Neural cell (in vitro differentiated cells): ENCODE measurements around the gene ZSCAN5A.

Source experiments
- EP300 ChIP-seq: fragments of 450-650 bp; conservative IDR thresholded peaks from 2 replicates; pipeline ENCODE4 v1.6.1; 2014; ENCODE audit warnings: antibody characterized with exemption, mild to moderate bottlenecking, moderate library complexity; ENCODE audit not compliant: poor library complexity, severe bottlenecking
- EZH2 ChIP-seq: fragments of 200-600, 300-800 bp; shearing (Covaris generic), sonication (generic); IDR thresholded peaks from 2 replicates; pipeline ENCODE4 v1.6.1; 2014; ENCODE audit warnings: antibody characterized with exemption, low read length, borderline replicate concordance, mild to moderate bottlenecking; ENCODE audit not compliant: insufficient read depth, poor library complexity, severe bottlenecking
- MXI1 ChIP-seq: fragments of 450-650 bp; conservative IDR thresholded peaks from 2 replicates; pipeline ENCODE4 v1.6.1; 2014; ENCODE audit warnings: antibody characterized with exemption, mild to moderate bottlenecking; ENCODE audit not compliant: poor library complexity, severe bottlenecking
- POLR2AphosphoS5 ChIP-seq: IDR thresholded peaks from 2 replicates; pipeline ENCODE4 v1.6.1; 2012
- RAD21 ChIP-seq: fragments of 450-650 bp; conservative IDR thresholded peaks from 2 replicates; pipeline ENCODE4 v1.6.1; 2014; ENCODE audit warnings: antibody characterized with exemption, mild to moderate bottlenecking, moderate library complexity
- SMC3 ChIP-seq: fragments of 450-650 bp; conservative IDR thresholded peaks from 2 replicates; pipeline ENCODE4 v1.6.1; 2014; ENCODE audit warnings: antibody characterized with exemption, mild to moderate bottlenecking, moderate library complexity; ENCODE audit not compliant: poor library complexity
- TAF1 ChIP-seq: IDR thresholded peaks from 2 replicates; pipeline ENCODE4 v1.6.1; 2012; ENCODE audit warnings: low read depth
- TF ChIP-seq, protein P1 (sequence below): fragments of 450-650 bp; IDR thresholded peaks from 2 replicates; pipeline ENCODE4 v1.5.1; 2014; ENCODE audit warnings: antibody characterized with exemption, mild to moderate bottlenecking, moderate library complexity; ENCODE audit not compliant: poor library complexity, severe bottlenecking
- TF ChIP-seq, protein P2 (sequence below): IDR thresholded peaks from 2 replicates; pipeline ENCODE4 v1.6.1; 2012; ENCODE audit warnings: borderline replicate concordance

DNA sequence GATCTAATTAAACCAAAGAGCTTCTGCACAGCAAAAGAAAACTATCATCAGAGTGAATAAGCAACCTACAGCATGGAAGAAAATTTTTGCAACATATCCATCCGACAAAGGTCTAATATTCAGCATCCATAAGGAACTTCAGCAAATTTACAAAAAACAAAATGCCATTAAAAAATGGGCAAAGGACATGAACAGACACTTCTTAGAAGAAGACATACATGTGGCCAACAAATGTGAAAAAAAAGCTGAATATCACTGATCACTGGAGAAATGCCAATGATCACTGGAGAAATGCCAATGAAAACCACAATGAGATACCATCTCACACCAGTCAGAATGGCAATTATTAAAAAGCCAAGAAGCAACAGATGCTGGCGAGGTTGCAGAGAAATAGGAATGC lies 46.2 kb upstream of the ZSCAN5A start:
- TF ChIP-seq SMC3 = no peak
- TF ChIP-seq, protein P1, sequence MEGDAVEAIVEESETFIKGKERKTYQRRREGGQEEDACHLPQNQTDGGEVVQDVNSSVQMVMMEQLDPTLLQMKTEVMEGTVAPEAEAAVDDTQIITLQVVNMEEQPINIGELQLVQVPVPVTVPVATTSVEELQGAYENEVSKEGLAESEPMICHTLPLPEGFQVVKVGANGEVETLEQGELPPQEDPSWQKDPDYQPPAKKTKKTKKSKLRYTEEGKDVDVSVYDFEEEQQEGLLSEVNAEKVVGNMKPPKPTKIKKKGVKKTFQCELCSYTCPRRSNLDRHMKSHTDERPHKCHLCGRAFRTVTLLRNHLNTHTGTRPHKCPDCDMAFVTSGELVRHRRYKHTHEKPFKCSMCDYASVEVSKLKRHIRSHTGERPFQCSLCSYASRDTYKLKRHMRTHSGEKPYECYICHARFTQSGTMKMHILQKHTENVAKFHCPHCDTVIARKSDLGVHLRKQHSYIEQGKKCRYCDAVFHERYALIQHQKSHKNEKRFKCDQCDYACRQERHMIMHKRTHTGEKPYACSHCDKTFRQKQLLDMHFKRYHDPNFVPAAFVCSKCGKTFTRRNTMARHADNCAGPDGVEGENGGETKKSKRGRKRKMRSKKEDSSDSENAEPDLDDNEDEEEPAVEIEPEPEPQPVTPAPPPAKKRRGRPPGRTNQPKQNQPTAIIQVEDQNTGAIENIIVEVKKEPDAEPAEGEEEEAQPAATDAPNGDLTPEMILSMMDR = no peak
- TF ChIP-seq RAD21 = no peak
- TF ChIP-seq EZH2 = no peak
- TF ChIP-seq EP300 = no peak
- no peak for TF ChIP-seq POLR2AphosphoS5
- TF ChIP-seq TAF1 = no peak
- TF ChIP-seq, protein P2, sequence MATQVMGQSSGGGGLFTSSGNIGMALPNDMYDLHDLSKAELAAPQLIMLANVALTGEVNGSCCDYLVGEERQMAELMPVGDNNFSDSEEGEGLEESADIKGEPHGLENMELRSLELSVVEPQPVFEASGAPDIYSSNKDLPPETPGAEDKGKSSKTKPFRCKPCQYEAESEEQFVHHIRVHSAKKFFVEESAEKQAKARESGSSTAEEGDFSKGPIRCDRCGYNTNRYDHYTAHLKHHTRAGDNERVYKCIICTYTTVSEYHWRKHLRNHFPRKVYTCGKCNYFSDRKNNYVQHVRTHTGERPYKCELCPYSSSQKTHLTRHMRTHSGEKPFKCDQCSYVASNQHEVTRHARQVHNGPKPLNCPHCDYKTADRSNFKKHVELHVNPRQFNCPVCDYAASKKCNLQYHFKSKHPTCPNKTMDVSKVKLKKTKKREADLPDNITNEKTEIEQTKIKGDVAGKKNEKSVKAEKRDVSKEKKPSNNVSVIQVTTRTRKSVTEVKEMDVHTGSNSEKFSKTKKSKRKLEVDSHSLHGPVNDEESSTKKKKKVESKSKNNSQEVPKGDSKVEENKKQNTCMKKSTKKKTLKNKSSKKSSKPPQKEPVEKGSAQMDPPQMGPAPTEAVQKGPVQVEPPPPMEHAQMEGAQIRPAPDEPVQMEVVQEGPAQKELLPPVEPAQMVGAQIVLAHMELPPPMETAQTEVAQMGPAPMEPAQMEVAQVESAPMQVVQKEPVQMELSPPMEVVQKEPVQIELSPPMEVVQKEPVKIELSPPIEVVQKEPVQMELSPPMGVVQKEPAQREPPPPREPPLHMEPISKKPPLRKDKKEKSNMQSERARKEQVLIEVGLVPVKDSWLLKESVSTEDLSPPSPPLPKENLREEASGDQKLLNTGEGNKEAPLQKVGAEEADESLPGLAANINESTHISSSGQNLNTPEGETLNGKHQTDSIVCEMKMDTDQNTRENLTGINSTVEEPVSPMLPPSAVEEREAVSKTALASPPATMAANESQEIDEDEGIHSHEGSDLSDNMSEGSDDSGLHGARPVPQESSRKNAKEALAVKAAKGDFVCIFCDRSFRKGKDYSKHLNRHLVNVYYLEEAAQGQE = no peak
- TF ChIP-seq MXI1 = no peak
